ENCODE results near the gene LAPTM4A. TPM values are rescaled to one million over a fixed set of nuclear protein-coding genes. Genes with fewer than 3 reads are reported as not detected.
"Not testable (repeated sequence)": the region's sequence is repeated elsewhere in the genome, so short reads cannot be mapped to it uniquely, and the experiment has no call there.

The LAPTM4A gene
- polyA plus RNA-seq, 3 donors from 2014 or later: 116 to 164 (median 153) TPM

DNA sequence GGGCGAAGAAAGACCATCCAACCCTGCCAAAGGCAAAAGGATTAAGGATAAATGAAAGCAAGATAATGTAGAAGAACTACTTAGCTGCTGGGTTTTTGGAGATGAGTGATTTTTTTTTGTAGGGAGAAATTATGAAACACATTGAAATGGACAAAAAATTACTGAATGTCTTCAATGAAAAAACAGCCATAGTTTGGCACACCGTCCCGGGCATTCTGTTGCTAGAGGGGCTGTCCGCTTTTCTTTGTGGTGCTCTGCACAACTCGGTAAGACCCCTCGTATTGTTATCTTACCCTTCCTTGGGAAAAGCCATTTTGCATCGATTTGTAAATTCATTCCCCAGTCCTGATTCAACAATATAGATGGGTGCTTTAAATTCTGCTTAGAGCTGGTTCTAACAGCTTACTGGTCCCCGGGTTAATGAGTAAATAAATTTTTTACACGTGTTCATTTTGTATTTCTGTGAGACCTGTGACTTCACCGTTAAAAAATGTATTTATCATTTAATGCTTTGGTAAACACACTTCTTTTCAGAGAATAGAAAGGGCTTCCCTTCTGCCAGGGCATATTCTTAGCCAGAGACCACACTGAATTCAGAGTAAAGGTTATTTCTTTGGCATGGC, 912 bp upstream of the LAPTM4A start:
- H3K9me3 Mint-ChIP-seq: no peaks in the 10 kb centered on the region
- DNase-seq: no peak
- no peak overlapping the region for H3K4me3 Mint-ChIP-seq
- H3K36me3 Mint-ChIP-seq: no peaks in the 10 kb centered on the region
- no peak overlapping the region for H3K27ac Mint-ChIP-seq
- peaks cover 27 to 28% of the 10 kb centered on the region in 2 donors for H3K4me1 Mint-ChIP-seq
- peaks cover 11 to 16% (median 13%) of the 10 kb centered on the region in 3 donors for H3K27me3 Mint-ChIP-seq (ENCODE audit: low read depth in 3 of 3)

DNA sequence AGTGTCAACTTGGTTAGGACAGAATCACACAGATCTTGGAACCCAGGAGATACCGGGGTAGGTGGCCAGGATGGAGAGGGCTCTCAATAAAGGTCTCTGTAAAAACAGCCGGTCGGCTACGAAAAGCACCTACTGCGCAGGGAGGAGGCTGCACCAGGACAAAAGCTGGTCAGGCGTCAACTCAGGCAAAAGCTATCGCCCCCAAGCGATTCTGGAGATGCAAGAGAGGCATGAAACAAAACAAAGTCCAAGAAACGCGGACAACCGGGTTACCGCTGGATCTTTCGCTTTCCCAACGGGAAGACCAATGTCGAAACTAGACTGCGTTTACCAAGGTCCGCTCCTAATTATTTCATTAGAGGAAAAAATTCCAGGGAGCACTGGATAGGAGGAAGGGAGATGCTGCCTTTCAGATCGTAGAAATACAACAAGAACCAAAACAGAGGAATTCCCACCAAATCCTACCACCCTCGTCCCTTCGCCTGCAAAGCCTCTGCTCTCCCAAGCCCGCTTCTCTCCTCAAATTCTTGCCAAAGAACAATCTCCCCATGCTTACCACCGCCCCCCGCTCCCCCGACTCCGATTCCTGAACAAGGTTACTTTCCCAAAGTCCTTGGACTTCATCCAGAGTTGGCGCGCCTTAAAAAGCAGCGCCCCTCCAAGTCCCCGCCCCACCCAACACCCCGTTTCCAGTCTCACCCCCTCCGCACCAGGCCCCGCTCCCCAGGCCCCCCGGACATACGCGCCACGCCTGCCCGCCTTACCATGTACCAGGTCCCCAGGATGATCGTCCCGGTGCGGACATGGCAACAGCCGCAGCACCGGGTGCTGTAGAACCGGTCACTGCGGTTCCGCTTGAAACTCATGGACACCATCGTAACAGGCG, 539 bp downstream of the LAPTM4A start:
- Mint-ChIP-seq H3K27me3 (ENCODE audit: low read depth in 3 of 3) (peaks cover 4 to 15% (median 10%) of the 10 kb centered on the region in 3 donors), H3K27ac (no peak overlapping the region), H3K4me1 (peaks cover 28 to 29% of the 10 kb centered on the region in 2 donors), H3K9me3 (no peaks in the 10 kb centered on the region), H3K4me3 (no peak overlapping the region), H3K36me3 (no peaks in the 10 kb centered on the region)
- peak in 2 of 3 donors; percentile 24 to 25 for DNase-seq

- H3K27me3 Mint-ChIP-seq (ENCODE audit: low read depth in 3 of 3): peaks cover 4 to 10% (median 10%) of the 10 kb centered on the region in 3 donors
- no peak overlapping the region for H3K4me3 Mint-ChIP-seq
- no peak overlapping the region for H3K27ac Mint-ChIP-seq
- DNase-seq: peak; percentile 56 to 63 (median 61)
- peaks cover 29 to 33% of the 10 kb centered on the region in 2 donors for H3K4me1 Mint-ChIP-seq
- H3K9me3 Mint-ChIP-seq: no peaks in the 10 kb centered on the region
- no peaks in the 10 kb centered on the region for H3K36me3 Mint-ChIP-seq
Observed at GRCh38 chr2:20050104-20050645, 1.3 kb downstream of the LAPTM4A start.

- H3K4me1 Mint-ChIP-seq: peaks cover 29 to 33% of the 10 kb centered on the region in 2 donors
- no peak overlapping the region for H3K27ac Mint-ChIP-seq
- H3K27me3 Mint-ChIP-seq (ENCODE audit: low read depth in 3 of 3): peaks cover 4 to 7% (median 6%) of the 10 kb centered on the region in 3 donors
- no peaks in the 10 kb centered on the region for H3K9me3 Mint-ChIP-seq
- no peaks in the 10 kb centered on the region for H3K36me3 Mint-ChIP-seq
- H3K4me3 Mint-ChIP-seq: no peak overlapping the region
- peak in 1 of 3 donors; percentile 2 for DNase-seq
Observed at GRCh38 chr2:20049637-20050036, 1.8 kb downstream of the LAPTM4A start.

DNA sequence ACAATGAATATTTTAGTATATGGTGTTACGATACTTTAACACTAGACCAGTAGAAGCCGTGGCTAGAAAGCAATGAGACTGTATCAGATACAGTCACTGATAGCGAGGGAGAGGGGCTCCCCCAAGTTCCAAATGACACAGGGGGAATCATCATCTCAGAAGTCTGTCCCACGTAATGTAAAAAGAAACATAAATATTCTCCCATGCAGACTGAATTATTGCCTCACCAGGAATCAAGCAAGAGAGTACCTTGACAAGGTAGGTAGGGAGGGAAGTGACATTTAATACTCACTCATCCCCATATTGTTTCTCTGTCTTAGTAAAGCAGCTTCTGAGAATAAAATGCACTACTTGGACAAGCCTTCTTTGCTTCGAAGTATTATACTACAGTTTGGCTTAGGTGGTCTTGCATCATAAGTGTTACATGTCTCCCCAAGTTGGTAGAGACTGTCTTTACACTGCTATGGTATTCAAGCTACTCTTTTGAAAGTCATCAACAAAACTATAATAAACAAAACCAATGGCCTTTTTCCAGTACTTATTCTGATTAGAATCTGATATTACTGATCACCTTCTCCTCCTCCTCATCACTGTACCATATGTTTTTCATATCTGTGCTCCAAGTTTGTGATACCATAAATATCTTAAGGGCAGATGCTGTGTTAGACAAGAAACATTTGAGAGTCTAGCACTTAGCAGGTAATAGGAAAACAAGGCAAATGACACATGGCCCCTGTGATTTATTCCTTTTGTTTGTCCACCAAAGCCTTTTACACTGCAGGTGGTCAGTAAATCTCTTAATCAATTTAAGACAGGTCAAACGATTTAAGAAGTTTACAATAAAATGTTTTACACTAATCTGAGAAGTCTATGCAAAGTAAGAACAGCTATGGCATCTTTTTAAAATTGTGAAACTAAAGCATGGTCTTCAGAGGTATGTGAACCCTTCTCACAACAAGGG, 2.7 kb downstream of the LAPTM4A start:
- no peak for DNase-seq
- Mint-ChIP-seq H3K4me1 (peaks cover 31 to 33% of the 10 kb centered on the region in 2 donors), H3K4me3 (peak overlapping the region in 2 of 5 donors; percentile 14 to 34), H3K27ac (peak overlapping the region in 2 of 6 donors; percentile 31 to 43), H3K9me3 (no peaks in the 10 kb centered on the region), H3K36me3 (no peaks in the 10 kb centered on the region), H3K27me3 (ENCODE audit: low read depth in 3 of 3) (peaks cover 4 to 7% (median 5%) of the 10 kb centered on the region in 3 donors)

- not testable (repeated sequence) for H3K36me3 Mint-ChIP-seq; H3K27me3 Mint-ChIP-seq (ENCODE audit: low read depth in 3 of 3); H3K9me3 Mint-ChIP-seq; H3K27ac Mint-ChIP-seq; H3K4me3 Mint-ChIP-seq; DNase-seq
- peaks cover 36 to 37% of the 10 kb centered on the region in 2 donors for H3K4me1 Mint-ChIP-seq
Observed at GRCh38 chr2:20045712-20046292, 5.6 kb downstream of the LAPTM4A start.

DNA sequence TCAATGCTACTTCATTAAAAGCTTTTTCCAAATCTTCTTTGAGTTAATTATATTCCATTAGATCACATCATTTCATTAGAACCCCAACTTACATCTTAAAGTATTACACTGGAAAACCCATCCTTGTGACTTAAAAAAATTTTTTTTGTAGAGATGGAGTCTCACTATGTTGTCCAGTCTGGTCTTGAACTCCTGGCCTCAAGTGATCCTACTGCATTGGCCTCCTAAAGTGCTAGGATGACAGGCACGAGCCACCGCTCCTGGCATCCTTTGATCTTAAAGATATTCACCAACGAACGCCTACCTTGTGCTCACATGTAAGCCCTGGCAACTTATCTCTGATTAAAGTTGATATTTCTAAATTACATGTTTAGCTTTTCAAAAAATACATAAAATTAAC, 6.7 kb downstream of the LAPTM4A start:
- H3K27ac Mint-ChIP-seq: no peak overlapping the region
- no peak for DNase-seq
- H3K36me3 Mint-ChIP-seq: peaks cover 6 to 8% (median 6%) of the 10 kb centered on the region in 3 donors
- peaks cover 27% of the 10 kb centered on the region in 2 donors for H3K4me1 Mint-ChIP-seq
- H3K4me3 Mint-ChIP-seq: no peak overlapping the region
- H3K27me3 Mint-ChIP-seq (ENCODE audit: low read depth in 3 of 3): peaks cover 0 to 1% (median 0%) of the 10 kb centered on the region in 3 donors
- no peaks in the 10 kb centered on the region for H3K9me3 Mint-ChIP-seq

DNA sequence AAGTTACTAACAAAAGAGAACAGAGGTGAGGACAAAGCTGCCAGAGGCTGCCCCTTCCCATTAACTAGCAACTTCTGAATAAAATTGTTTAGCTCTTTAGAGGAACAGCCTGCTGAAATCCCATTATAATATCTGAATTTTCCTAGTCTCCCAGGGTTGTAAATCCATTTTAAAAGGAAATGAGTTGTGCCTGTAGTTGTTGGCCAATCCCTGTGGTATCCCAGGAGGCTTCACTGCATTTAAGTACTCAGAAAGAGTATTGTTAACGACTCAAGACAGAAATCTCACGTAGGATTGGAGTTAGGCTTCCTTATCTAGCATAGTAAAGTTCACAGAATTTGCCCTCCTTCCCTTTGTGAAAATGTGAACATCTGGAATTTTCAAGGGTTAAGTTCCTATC, 8.9 kb downstream of the LAPTM4A start:
- Mint-ChIP-seq H3K27me3 (ENCODE audit: low read depth in 3 of 3) (no peaks in the 10 kb centered on the region), H3K36me3 (peaks cover 6 to 19% (median 14%) of the 10 kb centered on the region in 3 donors), H3K4me3 (no peak overlapping the region), H3K9me3 (no peaks in the 10 kb centered on the region), H3K4me1 (peaks cover 10 to 12% of the 10 kb centered on the region in 2 donors), H3K27ac (no peak overlapping the region)
- DNase-seq: no peak

DNA sequence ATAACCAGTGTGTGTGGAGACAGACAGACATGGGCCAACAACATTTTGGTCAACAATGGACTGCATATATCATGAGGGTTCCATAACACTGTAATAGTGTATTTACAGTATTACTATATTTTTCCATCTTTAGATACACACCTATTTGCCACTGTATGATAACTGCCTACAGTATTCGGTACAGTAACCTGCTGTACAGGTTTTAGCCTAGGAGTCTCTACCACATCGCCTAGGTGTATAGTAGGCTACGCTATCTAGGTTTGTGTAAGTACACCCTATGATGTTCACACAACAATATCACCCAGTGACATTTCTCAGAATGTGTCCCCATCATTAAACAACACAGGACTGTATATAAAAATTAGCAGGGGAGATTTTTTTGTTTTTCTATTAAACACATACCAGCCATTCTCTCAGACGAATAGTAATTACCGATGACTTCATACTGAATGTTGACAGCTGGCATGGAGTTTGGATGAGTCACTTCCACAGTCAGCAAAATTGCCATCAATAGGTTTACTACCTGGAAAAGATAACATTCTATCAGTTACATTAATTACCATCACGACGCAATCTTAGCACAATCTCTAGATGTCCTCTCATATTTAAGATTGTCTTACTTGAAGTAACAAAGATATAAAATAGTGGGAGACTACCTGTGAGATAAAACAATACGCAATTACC, 10.8 kb downstream of the LAPTM4A start:
- no peak for DNase-seq
- Mint-ChIP-seq H3K27me3 (ENCODE audit: low read depth in 3 of 3) (no peaks in the 10 kb centered on the region), H3K4me1 (peaks cover 9 to 18% of the 10 kb centered on the region in 2 donors), H3K27ac (no peak overlapping the region), H3K9me3 (no peaks in the 10 kb centered on the region), H3K36me3 (peaks cover 14 to 35% (median 28%) of the 10 kb centered on the region in 3 donors), H3K4me3 (no peak overlapping the region)

DNA sequence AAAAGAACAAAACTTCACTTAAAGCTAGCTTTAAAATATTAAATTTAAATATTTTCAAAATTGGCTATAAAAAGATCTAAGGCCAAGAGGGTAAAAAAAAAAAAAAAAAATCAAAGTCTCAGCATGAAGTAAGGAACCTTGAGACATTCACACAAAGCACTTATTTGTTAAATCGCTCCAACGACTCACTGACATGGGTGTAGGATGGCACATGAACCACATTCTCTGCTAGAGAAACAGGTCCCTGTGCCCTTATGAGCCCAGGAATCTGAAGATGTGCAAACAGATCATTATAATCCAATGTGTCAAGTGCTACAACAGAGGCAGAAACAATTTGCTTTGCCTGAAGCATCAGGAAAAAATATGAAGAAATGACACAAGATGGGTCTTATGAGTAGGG, 13.8 kb downstream of the LAPTM4A start:
- Mint-ChIP-seq H3K27ac (peak overlapping the region in 1 of 6 donors; percentile 31), H3K27me3 (ENCODE audit: low read depth in 3 of 3) (no peaks in the 10 kb centered on the region), H3K9me3 (no peaks in the 10 kb centered on the region), H3K4me1 (peaks cover 5 to 11% of the 10 kb centered on the region in 2 donors), H3K36me3 (peaks cover 20 to 60% (median 35%) of the 10 kb centered on the region in 3 donors), H3K4me3 (no peak overlapping the region)
- DNase-seq: no peak

GRCh38 chr2:20035955-20036666, 15.3 kb downstream of the LAPTM4A start:
- Mint-ChIP-seq H3K4me1 (peaks cover 2 to 11% of the 10 kb centered on the region in 2 donors), H3K9me3 (no peaks in the 10 kb centered on the region), H3K27ac (peak overlapping the region in 3 of 6 donors; percentile 3 to 24 (median 11)), H3K36me3 (peaks cover 26 to 75% (median 50%) of the 10 kb centered on the region in 3 donors), H3K27me3 (ENCODE audit: low read depth in 3 of 3) (no peaks in the 10 kb centered on the region), H3K4me3 (no peak overlapping the region)
- no peak for DNase-seq

DNA sequence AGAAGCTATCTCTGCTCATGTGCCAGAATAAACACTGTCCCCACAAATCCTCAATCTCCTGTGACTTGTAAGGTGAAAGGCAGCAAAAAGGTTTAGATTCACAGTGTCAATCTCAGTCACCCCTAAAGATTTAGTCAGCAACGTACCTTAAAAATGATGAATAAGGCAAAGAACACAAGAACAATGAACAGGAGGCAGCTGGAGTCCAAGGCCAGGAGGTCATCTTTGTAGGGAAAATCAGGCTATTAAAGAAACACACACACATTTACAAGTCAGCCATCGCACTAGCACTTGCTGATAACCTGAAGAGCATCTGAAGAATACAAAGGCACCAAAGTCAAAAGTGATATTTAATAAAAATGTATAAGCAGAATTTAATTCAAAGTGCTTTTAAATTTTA, 16.6 kb downstream of the LAPTM4A start:
- Mint-ChIP-seq H3K36me3 (peaks cover 32 to 77% (median 52%) of the 10 kb centered on the region in 3 donors), H3K4me3 (no peak overlapping the region), H3K27ac (peak overlapping the region in 1 of 6 donors; percentile 27), H3K4me1 (peaks cover 2 to 11% of the 10 kb centered on the region in 2 donors), H3K27me3 (ENCODE audit: low read depth in 3 of 3) (no peaks in the 10 kb centered on the region), H3K9me3 (no peaks in the 10 kb centered on the region)
- no peak for DNase-seq
